GM18868 (cell line): ENCODE measurements around the gene LSM11.
"Not testable (repeated sequence)": the region's sequence is repeated elsewhere in the genome, so short reads cannot be mapped to it uniquely, and the experiment has no call there.

ENCODE experiments used
- ATAC-seq: cut with Tn5 transposase; IDR thresholded peaks from one replicate; pipeline ENCODE4 v1.9.1; 2021; ENCODE audit warnings: mild to moderate bottlenecking, moderate library complexity; ENCODE audit not compliant: unreplicated experiment

LSM11 gene

GRCh38 chr5:157743163-157744050, at the start of gene LSM11:
LSM11 (plus strand) TSS chr5:157743712; CDS start chr5:157743751, 39 bp downstream.
- ATAC-seq, result peak; percentile 91

- not testable (repeated sequence) for ATAC-seq
Observed at GRCh38 chr5:157693816-157694215, 49.7 kb upstream of the LSM11 start.

GRCh38 chr5:157696154-157696553, 47.4 kb upstream of the LSM11 start:
- not testable (repeated sequence) for ATAC-seq

- ATAC-seq, result not testable (repeated sequence)
Observed at GRCh38 chr5:157698674-157699073, 44.8 kb upstream of the LSM11 start.

- ATAC-seq, result no peak
Observed at GRCh38 chr5:157703736-157704135, 39.8 kb upstream of the LSM11 start.

- ATAC-seq, result no peak
Observed at GRCh38 chr5:157708866-157709265, 34.6 kb upstream of the LSM11 start.

GRCh38 chr5:157709346-157709745, 34.2 kb upstream of the LSM11 start:
- ATAC-seq, result no peak

GRCh38 chr5:157710431-157710830, 33.1 kb upstream of the LSM11 start:
- ATAC-seq, result no peak

- ATAC-seq, result no peak
Observed at GRCh38 chr5:157710882-157711281, 32.6 kb upstream of the LSM11 start.

GRCh38 chr5:157713830-157714595, 29.5 kb upstream of the LSM11 start:
- ATAC-seq, result no peak

GRCh38 chr5:157714596-157714864, 29.0 kb upstream of the LSM11 start:
- no peak for ATAC-seq

GRCh38 chr5:157718519-157718918, 25.0 kb upstream of the LSM11 start:
- peak; percentile 72 for ATAC-seq

- ATAC-seq, result no peak
Observed at GRCh38 chr5:157719245-157719644, 24.3 kb upstream of the LSM11 start.

GRCh38 chr5:157721159-157721558, 22.4 kb upstream of the LSM11 start:
- ATAC-seq, result no peak

- ATAC-seq, result not testable (repeated sequence)
Observed at GRCh38 chr5:157722895-157723294, 20.6 kb upstream of the LSM11 start.

- not testable (repeated sequence) for ATAC-seq
Observed at GRCh38 chr5:157726607-157727006, 16.9 kb upstream of the LSM11 start.

GRCh38 chr5:157727858-157728257, 15.7 kb upstream of the LSM11 start:
- not testable (repeated sequence) for ATAC-seq

- peak; percentile 73 for ATAC-seq
Observed at GRCh38 chr5:157729858-157730257, 13.7 kb upstream of the LSM11 start.

- ATAC-seq, result no peak
Observed at GRCh38 chr5:157730900-157731271, 12.6 kb upstream of the LSM11 start.

- peak; percentile 90 for ATAC-seq
Observed at GRCh38 chr5:157731272-157732129, 12.0 kb upstream of the LSM11 start, which contains the start of gene THG1L. THG1L (plus strand) TSS chr5:157731420; CDS start chr5:157731441, 21 bp downstream.

GRCh38 chr5:157732130-157732514, 11.4 kb upstream of the LSM11 start:
- no peak for ATAC-seq
